GM12878 (cell line): ENCODE data around the gene DST. TPM values are rescaled to one million over a fixed set of nuclear protein-coding genes. Genes with fewer than 3 reads are reported as not detected.

ENCODE experiments used
- BCL3 ChIP-seq: IDR thresholded peaks from 2 replicates; pipeline ENCODE4 v1.6.1; 2011; ENCODE audit warnings: borderline replicate concordance, low read depth, mild to moderate bottlenecking, moderate library complexity, low read length; ENCODE audit not compliant: insufficient read depth, poor library complexity, severe bottlenecking
- CUX1 ChIP-seq: IDR thresholded peaks from 2 replicates; pipeline ENCODE4 v1.6.1; 2012; ENCODE audit warnings: improper control_type of control experiment, low read depth, low read length; ENCODE audit not compliant: insufficient replicate concordance
- EGR1 ChIP-seq, 2 experiments: IDR thresholded peaks; 1 replicate in 1 of 2; 2 replicates in 1 of 2; pipeline ENCODE4 v1.6.1; 2011 to 2012; ENCODE audit warnings: low read depth in 2 of 2, low read length in 2 of 2, borderline replicate concordance in 1 of 2, mild to moderate bottlenecking in 1 of 2, moderate library complexity in 1 of 2
- ESRRA ChIP-seq: IDR thresholded peaks from 2 replicates; pipeline ENCODE4 v1.6.1; 2012; ENCODE audit warnings: mild to moderate bottlenecking, low read length, improper control_type of control experiment
- GATAD2B ChIP-seq: fragments of 450-650 bp; conservative IDR thresholded peaks from 2 replicates; pipeline ENCODE4 v1.6.1; 2017; ENCODE audit warnings: low read depth, mild to moderate bottlenecking, moderate library complexity
- HDAC6 ChIP-seq: fragments of 200-600 bp; sonication (generic); IDR thresholded peaks from one replicate; pipeline ENCODE4 v1.8.0; 2017; ENCODE audit warnings: antibody characterized with exemption; ENCODE audit not compliant: unreplicated experiment
- HDGF ChIP-seq: fragments of 450-650 bp; IDR thresholded peaks from 2 replicates; pipeline ENCODE4 v1.6.1; 2016; ENCODE audit warnings: antibody characterized with exemption
- KDM1A ChIP-seq: fragments of 200-600 bp; sonication (generic); IDR thresholded peaks from 2 replicates; pipeline ENCODE4 v1.6.1; 2016; ENCODE audit warnings: borderline replicate concordance
- RCOR1 ChIP-seq: conservative IDR thresholded peaks from 2 replicates; pipeline ENCODE4 v1.6.1; 2012; ENCODE audit warnings: low read depth, low read length, improper control_type of control experiment
- RUNX3 ChIP-seq: IDR thresholded peaks from 2 replicates; pipeline ENCODE4 v1.6.1; 2012; ENCODE audit warnings: low read length, inconsistent platforms
- SMAD1 ChIP-seq: fragments of 450-650 bp; IDR thresholded peaks from 2 replicates; pipeline ENCODE4 v1.6.1; 2018; ENCODE audit warnings: mild to moderate bottlenecking, low read depth; ENCODE audit not compliant: partially characterized antibody
- SP1 ChIP-seq: IDR thresholded peaks from one replicate; pipeline ENCODE4 v1.6.1; 2011; ENCODE audit warnings: low read depth, low read length
- SRF ChIP-seq, 2 experiments: IDR thresholded peaks; 2 replicates each; pipeline ENCODE4 v1.6.1; 2011; ENCODE audit warnings: low read depth in 2 of 2, low read length in 2 of 2, mild to moderate bottlenecking in 1 of 2, moderate library complexity in 1 of 2
- polyA plus RNA-seq, 11 experiments: library from polyadenylated mRNA; depleted of rRNA in 4 of 11; unstranded in 6 of 11; stranded (reverse) in 5 of 11; fragments of >200 nt; fragmentation: Nextera tagmentation in 4 of 11; fragmentation: Illumina TruSeq in 1 of 11; extraction: Ambion mirVana in 4 of 11; extraction: Trizol in 1 of 11; gene quantifications; 1 replicate in 1 of 11; 2 replicates in 10 of 11; pipeline versions ENCODE4 v1.2.1 to v1.2.3, GENCODE V29; 2011 to 2016; ENCODE audit warnings: inconsistent platforms in 2 of 11, missing spikeins in 2 of 11, low read depth in 1 of 11
- total RNA-seq, 4 experiments: library from RNA; depleted of rRNA in 3 of 4; stranded (reverse); fragments of >200 nt in 3 of 4; fragmentation: Illumina TruSeq in 1 of 4; extraction: Trizol in 1 of 4; gene quantifications; 2 replicates each; pipeline versions ENCODE4 v1.2.1 to v1.2.3, GENCODE V29; 2013 to 2021

The DST gene
- total and polyA plus RNA-seq, 10 of the 15 experiments (the other 5 are each of a cell fraction or from before 2014, with no cell fraction given): 32.1 to 156 (median 75.0) TPM

DNA sequence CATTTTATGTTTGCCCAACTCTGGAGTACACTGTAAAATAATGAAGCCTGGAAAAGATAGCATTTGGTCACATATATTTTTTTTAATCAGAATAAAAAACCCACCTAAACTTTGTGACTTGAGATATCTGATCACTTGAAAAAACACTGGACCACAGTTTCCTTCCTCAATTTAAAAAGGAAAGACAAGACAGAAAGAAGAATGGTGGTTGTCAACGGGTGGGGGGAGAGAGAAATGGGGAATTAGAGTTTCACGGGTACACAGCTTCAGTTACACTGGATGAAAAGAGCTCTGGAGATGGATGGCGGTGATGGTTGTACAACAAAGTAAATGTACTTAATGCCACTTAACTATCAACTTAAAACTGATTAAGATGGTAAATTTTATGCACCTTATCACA lies 14.7 kb upstream of the DST start (continued):
- TF ChIP-seq EGR1 (IDR thresholded peaks at IDR 0.05; ENCODE audit: borderline replicate concordance in 1 of 2, low read depth in 2 of 2, low read length in 2 of 2) (no peak), BCL3 (no peak), RCOR1 (no peak), KDM1A (no peak), SP1 (no peak), GATAD2B (no peak), ESRRA (no peak), CUX1 (no peak), RUNX3 (no peak), SRF (IDR thresholded peaks at IDR 0.05; ENCODE audit: low read depth in 2 of 2, low read length in 2 of 2) (no peak), SMAD1 (no peak), HDAC6 (no peak), HDGF (no peak)
